ENCODE data around the gene TMEM134. TPM values are rescaled to one million over a fixed set of nuclear protein-coding genes. Genes with fewer than 3 reads are reported as not detected.

The TMEM134 gene
- total RNA-seq, 3 donors from 2014 or later: 37.8 to 54.2 (median 42.3) TPM

DNA sequence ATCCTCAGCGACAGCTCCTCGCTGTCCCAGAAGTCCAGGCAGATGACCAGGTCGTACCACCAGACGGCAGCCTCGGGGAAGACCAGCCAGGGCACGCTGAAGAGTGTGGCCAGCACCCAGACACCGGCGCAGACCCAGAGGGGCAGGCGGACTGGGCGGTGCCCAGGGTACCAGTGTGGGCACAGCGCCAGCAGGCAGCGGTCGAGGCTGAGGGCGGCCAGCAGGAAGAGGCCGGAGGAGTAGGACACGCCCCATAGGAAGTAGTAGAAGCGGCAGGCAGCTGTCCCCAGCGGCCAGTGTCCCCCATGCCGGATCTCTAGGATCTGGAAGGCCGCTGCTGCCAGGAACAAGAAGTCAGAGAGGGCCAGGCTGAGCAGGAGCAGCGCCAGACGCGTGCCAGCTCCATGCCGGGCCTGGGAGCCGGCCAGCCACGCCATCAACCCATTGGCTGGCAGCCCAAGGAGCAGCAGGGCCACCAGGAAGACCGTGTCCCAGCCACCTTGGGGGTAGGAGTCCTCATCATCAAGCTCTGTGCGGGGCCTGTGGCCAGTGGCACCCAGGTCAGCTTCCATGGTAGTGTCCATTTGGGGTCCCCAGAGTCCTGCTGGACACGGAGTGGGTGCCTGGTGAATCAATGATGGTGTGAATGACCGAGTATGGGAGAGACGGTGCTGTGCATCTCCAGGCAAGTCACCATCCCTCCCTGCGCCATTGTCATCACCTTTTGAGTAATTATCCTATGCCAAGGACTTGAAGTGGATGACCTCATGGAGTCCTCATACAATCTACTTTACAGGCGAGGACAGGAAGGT is 16.7 kb downstream of the TMEM134 start, which contains the start of gene GPR152:
TSS of gene GPR152 (minus strand) at position 589 of the 812 bp plus-strand sequence. CDS start at position 584, 5 bp downstream.
- Histone ChIP-seq H3K27ac (peak within 1 kb of the TSS; percentile 62 to 76), H3K36me3 (no peaks in the 10 kb centered on the region), H3K4me1 (no peaks in the 10 kb centered on the region), H3K4me3 (peak within 1 kb of the TSS; percentile 12 to 52 (median 26)), H3K9me3 (no peaks in the 10 kb centered on the region), H3K27me3 (peaks cover 0 to 2% of the 10 kb centered on the region in 2 donors)
- no peak for DNase-seq (ENCODE audit: low spot score in 2 of 2)
- intact Hi-C loops (cut with DNase I; ENCODE audit: low total_unique reads): no loop called here
- TF ChIP-seq POLR2A (IDR thresholded peaks at IDR 0.05) (no peak), CTCF (IDR thresholded peaks at IDR 0.05) (peak in 1 of 3 donors; percentile 11), POLR2AphosphoS5 (IDR thresholded peaks at IDR 0.05) (no peak)

GRCh38 chr11:67451658-67451976 is 17.4 kb downstream of the TMEM134 start:
- H3K27me3 ChIP-seq: peaks cover 0 to 2% of the 10 kb centered on the region in 2 donors
- H3K27ac ChIP-seq: peak overlapping the region; percentile 62 to 76
- intact Hi-C loops (cut with DNase I; ENCODE audit: low total_unique reads): no loop called here
- H3K4me1 ChIP-seq: no peaks in the 10 kb centered on the region
- no peak for DNase-seq (ENCODE audit: low spot score in 2 of 2)
- no peak overlapping the region for H3K4me3 ChIP-seq
- no peak for TF ChIP-seq POLR2AphosphoS5 (IDR thresholded peaks at IDR 0.05)
- no peaks in the 10 kb centered on the region for H3K9me3 ChIP-seq
- H3K36me3 ChIP-seq: no peaks in the 10 kb centered on the region

DNA sequence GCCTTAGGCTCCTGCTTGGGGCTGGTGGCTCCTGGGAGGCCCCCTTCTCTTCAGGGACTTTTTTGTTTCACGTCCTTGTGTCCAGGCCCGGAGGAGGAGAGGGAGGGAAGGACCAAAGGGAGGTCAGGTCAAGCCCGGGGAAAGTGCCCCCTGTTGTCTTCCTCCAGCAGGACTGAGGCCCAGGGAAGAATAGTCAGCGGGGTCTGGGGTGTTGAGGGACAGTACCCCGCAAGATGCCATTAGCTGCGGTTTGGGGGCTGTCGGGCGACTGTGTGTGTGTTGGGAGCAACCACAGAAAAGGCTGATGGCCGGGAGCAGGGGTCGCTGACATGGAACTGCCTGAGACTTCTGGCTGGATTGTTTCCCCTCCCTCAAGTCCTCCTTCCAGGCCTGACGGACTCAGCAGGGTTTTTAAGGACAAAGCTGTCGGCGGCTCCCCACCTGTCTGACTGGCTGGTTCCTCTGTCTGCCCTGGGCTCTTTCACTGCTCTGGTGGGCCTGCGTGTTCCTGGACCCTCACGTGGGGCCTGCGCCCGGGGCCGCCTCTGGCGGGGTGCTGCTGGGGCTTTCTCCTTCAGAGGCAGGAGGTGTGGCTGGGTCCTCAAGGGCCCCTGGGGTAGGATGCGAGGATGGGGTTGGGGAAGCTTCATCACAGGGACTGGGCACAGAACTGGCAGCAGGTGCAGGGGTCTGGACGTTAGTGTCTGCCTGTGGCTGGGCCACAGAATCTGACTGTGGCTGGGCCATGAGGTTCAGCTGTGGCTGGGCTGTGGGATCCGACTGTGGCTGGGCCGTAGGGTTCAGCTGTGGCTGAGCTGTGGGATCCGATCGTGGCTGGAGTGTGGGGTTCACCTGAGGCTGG is 18.0 kb downstream of the TMEM134 start:
- Histone ChIP-seq H3K27ac (peak overlapping the region in 1 of 2 donors; percentile 76), H3K4me1 (no peaks in the 10 kb centered on the region), H3K9me3 (no peaks in the 10 kb centered on the region), H3K4me3 (no peak overlapping the region), H3K27me3 (peaks cover 0 to 2% of the 10 kb centered on the region in 2 donors), H3K36me3 (no peaks in the 10 kb centered on the region)
- intact Hi-C loops (cut with DNase I; ENCODE audit: low total_unique reads): no loop called here
- no peak for TF ChIP-seq CTCF (IDR thresholded peaks at IDR 0.05)
- no peak for TF ChIP-seq POLR2AphosphoS5 (IDR thresholded peaks at IDR 0.05)
- TF ChIP-seq POLR2A (IDR thresholded peaks at IDR 0.05): no peak
- no peak for DNase-seq (ENCODE audit: low spot score in 2 of 2)

- Histone ChIP-seq H3K4me1 (no peaks in the 10 kb centered on the region), H3K4me3 (no peak overlapping the region), H3K27ac (no peak overlapping the region), H3K27me3 (no peaks in the 10 kb centered on the region), H3K9me3 (no peaks in the 10 kb centered on the region), H3K36me3 (no peaks in the 10 kb centered on the region)
- intact Hi-C loops (cut with DNase I; ENCODE audit: low total_unique reads): no loop called here
- TF ChIP-seq POLR2AphosphoS5 (IDR thresholded peaks at IDR 0.05) (no peak), POLR2A (IDR thresholded peaks at IDR 0.05) (no peak), CTCF (IDR thresholded peaks at IDR 0.05) (no peak)
- no peak for DNase-seq (ENCODE audit: low spot score in 2 of 2)
Measured at GRCh38 chr11:67449116-67449844, 19.8 kb downstream of the TMEM134 start.

GRCh38 chr11:67448220-67448609 is 20.8 kb downstream of the TMEM134 start:
- Histone ChIP-seq H3K4me1 (no peaks in the 10 kb centered on the region), H3K27me3 (no peaks in the 10 kb centered on the region), H3K9me3 (no peaks in the 10 kb centered on the region), H3K27ac (no peak overlapping the region), H3K36me3 (no peaks in the 10 kb centered on the region), H3K4me3 (no peak overlapping the region)
- TF ChIP-seq POLR2A (IDR thresholded peaks at IDR 0.05) (no peak), POLR2AphosphoS5 (IDR thresholded peaks at IDR 0.05) (no peak), CTCF (IDR thresholded peaks at IDR 0.05) (no peak)
- intact Hi-C loops (cut with DNase I; ENCODE audit: low total_unique reads): no loop called here
- DNase-seq (ENCODE audit: low spot score in 2 of 2): no peak
